Activated CD8-positive, alpha-beta memory T cell treated with anti-CD3 and anti-CD28 coated beads, Interleukin-2, amount 50 U/mL, for 24 hours (primary cell): ENCODE measurements around the gene PSMB7.

Experiments
- DNase-seq: peaks from one replicate; pipeline ENCODE4 v3.0.0-alpha.2; 2020; ENCODE audit errors: extremely low read depth

The PSMB7 gene

GRCh38 chr9:124356745-124357390 is 58.4 kb downstream of the PSMB7 start:
- DNase-seq = no peak

GRCh38 chr9:124355941-124356744 is 59.1 kb downstream of the PSMB7 start:
- DNase-seq = no peak

- no peak for DNase-seq
Measured at GRCh38 chr9:124355039-124355940, 60.0 kb downstream of the PSMB7 start.

- DNase-seq = no peak
Measured at GRCh38 chr9:124354346-124355038, 60.8 kb downstream of the PSMB7 start.

GRCh38 chr9:124353811-124354274 is 61.4 kb downstream of the PSMB7 start:
- no peak for DNase-seq

GRCh38 chr9:124353166-124353768 is 62.0 kb downstream of the PSMB7 start:
- no peak for DNase-seq

- no peak for DNase-seq
Measured at GRCh38 chr9:124352616-124353015, 62.6 kb downstream of the PSMB7 start.

- DNase-seq = no peak
Measured at GRCh38 chr9:124351672-124352468, 63.4 kb downstream of the PSMB7 start.

GRCh38 chr9:124350494-124351263 is 64.6 kb downstream of the PSMB7 start:
- DNase-seq = no peak

- no peak for DNase-seq
Measured at GRCh38 chr9:124349675-124350493, 65.4 kb downstream of the PSMB7 start.

- no peak for DNase-seq
Measured at GRCh38 chr9:124349267-124349666, 66.0 kb downstream of the PSMB7 start.

GRCh38 chr9:124348831-124349230 is 66.4 kb downstream of the PSMB7 start:
- DNase-seq = no peak

GRCh38 chr9:124348363-124348762 is 66.9 kb downstream of the PSMB7 start:
- no peak for DNase-seq

- no peak for DNase-seq
Measured at GRCh38 chr9:124347968-124348358, 67.3 kb downstream of the PSMB7 start.

- DNase-seq = no peak
Measured at GRCh38 chr9:124347206-124347967, 67.9 kb downstream of the PSMB7 start.

- no peak for DNase-seq
Measured at GRCh38 chr9:124346347-124347163, 68.7 kb downstream of the PSMB7 start.

- no peak for DNase-seq
Measured at GRCh38 chr9:124345751-124346281, 69.4 kb downstream of the PSMB7 start.
